ENCODE data around the gene SH3BP5.
A peak's percentile ranks its signal among the peaks of the same experiment; 100 is the strongest.

SH3BP5 gene

DNA sequence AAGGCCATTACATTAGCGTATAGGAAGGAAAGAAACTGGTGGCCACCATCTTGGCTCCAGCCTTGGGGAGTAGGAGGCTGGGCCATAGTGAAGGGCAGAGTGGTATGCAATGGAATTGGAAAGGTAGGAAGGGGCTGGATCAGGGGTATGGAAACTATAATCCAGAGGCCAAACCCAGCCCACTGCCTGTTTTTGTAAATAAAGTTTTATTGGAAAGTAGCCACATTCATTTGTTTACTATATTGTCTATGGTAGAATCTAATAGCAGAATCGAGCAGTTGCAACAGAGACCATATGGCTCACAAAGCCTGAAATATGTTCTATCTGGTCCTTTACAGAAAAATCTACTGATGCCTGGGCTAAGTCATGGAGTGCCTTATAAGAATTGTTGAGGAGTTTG lies 14.1 kb upstream of the SH3BP5 start:
- no peak for DNase-seq

DNA sequence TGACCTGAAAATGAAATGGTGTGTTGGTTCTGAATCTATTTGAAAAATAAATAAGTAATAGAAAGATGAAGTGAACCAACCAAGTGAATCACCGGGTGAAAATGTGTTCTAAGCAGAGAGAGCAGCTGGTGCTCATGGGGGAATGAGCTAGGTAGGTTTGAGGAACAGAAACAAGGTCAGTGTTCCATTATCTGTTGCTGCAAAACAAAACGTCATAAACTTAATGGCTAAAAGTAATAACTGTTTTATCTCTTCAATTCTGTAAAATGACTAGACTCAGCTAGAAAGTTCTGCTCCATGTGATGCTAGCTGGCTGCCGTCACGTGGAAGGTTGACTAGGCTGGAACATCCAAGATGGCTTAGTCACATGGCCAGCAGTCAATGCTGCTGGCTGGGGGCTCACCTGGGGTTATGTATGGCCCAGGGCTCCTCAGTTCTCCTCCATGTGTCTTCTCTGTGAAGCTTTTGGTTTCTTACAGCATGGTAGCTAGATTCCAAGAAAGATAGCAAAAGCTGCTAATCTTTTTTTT lies 13.3 kb upstream of the SH3BP5 start:
- DNase-seq: no peak

GRCh38 chr3:15345066-15345607 lies 12.8 kb upstream of the SH3BP5 start:
- DNase-seq: peak; percentile 28

GRCh38 chr3:15342945-15343344 lies 10.6 kb upstream of the SH3BP5 start:
- no peak for DNase-seq

DNA sequence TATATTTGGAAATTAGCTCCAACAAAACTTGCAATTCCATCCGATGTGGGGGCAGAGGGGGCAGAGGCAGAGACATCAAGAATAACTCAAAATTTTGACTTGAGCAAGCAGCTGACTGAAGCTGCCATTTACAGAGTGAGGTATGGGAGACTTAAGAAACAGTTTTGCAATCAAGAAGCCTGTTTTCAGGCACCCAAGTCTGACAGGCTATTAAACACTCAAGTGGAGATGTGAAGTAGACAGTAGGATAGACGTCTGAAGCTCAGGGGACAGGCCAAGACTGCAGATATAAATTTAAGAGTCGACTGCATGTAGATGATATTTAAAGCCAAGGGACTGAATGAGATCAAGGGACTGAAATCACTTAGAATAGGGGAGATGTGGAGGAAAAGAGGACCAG lies 9.9 kb upstream of the SH3BP5 start:
- DNase-seq: no peak

DNA sequence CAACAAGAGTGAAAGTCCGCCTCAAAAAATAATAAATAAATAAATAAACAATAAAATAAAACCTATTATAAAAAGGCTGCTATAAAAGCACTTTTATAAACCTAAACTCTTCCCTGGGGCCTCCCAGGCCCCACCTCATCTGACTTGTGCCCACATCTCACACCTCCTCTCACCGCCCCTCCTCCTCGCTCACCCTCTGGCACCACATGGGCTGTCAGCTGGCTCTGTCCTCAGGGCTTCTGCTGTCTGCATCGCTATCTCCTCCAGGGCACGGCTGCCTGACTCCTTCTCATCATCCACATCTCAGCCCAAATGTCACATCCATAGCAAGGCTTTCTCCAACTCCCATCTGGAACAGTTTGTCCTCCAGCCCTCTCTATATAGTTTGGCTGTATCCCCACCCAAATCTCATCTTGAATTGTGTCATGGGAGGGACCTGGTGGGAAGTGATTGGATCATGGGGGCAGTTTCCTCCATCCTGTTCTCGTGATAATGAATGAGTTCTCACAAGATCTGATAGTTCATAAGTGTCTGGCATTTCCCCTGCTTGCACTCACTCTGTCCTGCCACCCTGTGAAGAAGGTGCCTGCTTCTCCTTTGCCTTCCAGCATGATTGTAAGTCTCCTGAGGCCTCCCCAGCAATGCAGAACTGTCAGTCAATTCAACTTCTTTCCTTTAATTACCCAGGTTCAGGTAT lies 8.8 kb upstream of the SH3BP5 start:
- DNase-seq: no peak

DNA sequence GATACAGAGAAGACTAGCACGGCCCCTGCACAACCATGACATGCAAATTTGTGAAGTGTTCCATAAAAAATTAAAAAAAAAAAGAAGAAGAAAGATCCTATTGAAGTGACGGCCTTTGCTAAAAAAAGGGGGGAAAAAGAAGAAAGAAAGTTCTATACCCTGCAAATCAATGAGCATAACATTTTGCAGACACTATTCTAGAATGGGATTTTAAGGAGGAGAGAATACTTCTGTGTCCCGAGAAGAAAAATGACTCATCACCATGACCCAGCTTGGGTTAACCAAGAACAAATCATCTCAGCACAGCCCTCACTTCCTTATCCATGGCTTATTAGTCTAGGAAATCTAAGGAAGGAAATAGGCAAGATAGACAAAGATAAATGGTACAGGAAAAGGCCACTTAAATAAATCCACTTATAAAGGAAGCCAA lies 7.4 kb upstream of the SH3BP5 start:
- DNase-seq: no peak

GRCh38 chr3:15339001-15339400 lies 6.6 kb upstream of the SH3BP5 start:
- no peak for DNase-seq

- DNase-seq: no peak
Measured at GRCh38 chr3:15337963-15338362, 5.6 kb upstream of the SH3BP5 start.

DNA sequence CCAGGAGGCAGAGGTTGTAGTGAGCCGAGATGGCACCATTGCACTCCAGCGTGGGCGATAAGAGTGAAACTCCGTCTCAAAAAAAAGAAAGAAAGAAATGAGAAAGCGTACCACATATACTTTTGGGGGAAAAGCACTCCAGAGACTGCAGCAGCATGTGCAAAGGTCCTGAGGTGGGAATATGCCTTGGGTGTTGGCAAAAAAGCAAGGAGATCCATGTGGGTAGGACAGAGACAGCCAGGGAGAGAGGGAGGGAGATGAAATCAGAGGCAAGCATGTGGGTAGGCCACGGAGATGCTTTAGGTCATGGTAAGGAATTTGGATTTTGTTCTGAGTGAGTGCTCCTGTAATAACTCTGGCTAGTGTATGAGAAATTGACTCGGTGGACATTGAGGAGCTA lies 3.7 kb upstream of the SH3BP5 start:
- no peak for DNase-seq

- no peak for DNase-seq
Measured at GRCh38 chr3:15333956-15334263, 1.5 kb upstream of the SH3BP5 start.

DNA sequence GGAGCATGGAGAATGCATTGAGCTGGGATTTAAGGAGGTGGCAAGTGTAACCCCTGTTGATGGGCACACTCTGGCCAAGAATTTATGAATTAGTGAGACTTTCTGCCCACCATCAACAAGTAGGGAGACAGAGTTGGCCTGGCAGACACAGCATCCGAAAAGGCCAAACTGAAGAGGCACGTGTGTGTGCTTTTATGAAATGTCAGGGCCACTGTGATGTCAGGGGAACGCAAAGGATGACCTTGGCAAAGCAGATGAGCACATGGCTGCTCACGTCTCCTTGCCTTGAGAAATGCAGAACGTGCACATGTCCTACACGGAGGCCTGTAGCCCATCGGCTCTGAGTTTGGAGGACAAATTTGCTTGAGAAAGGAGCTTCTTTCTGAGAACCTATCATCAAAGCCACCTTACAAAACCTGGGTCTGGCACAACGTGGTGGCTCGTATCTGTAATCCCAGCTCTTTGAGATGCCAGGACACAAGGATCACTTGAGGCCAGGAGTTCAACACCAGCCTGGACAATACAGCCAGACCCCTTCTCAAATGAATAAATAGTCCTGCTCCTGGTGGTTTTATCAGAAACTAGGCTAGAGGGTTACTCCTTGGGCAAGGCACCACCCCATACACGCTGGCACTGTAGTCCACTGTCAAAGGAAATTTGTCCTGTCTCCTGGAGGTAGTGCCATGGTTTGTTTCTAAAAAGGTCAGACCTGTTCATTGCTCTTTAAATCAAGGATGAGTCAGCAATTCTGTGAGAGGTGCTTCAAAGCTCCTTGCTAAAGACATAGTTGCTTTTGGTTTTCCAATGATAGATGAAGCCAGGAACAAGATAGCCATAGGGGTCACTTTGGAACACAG lies 941 bp upstream of the SH3BP5 start:
- DNase-seq: no peak

- DNase-seq: no peak
Measured at GRCh38 chr3:15331606-15332404, 581 bp downstream of the SH3BP5 start.

DNA sequence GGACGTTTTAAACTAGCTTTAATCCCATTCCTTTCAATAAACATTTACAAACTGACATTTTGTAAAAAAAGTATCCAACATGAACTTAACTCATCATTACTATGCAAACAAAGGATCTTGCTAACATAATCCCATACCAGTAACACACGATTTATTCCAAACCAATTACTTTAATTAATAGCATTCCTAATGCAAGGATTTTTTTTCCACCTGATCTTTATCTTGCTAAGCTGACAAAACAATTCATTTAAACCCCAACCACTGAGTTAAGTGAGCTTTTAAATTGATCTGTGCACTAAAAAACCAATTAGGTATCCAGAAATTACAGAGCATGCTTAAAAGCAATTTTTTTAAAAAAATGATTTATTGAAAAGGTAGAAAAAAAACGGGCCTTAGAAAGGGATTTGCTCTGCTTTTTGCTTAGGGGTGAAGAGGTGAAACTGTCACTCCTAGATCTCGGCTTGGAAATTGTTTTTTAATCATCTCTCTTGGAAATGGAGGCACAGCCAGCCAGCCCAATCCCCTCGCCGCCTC lies 1.2 kb downstream of the SH3BP5 start:
- no peak for DNase-seq

DNA sequence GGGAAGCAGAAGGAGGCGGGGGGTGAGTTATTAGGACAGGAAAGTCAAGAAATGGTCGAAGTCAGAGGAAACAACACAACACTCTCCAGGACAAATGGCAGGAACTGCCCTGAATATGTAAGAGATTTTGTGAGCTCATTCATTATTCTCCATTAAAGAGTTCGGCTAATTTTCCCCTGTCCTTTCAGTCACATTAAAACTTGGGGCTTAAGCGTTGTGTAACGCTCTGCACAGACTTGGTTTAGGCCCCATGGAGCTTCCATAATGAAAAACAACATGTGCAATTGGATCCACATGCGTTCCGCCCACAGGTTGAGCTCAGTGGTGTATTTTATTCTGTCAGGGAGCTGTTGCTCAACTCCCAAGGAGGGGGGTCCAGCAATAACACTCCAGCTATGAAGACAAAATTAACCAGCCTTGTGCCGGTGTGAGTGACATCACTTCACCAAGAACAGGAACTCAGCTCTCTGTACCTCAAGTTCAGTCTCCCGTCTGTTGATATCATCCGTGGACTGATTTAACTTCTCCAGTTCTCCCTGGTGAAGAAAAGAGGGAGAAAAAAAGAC lies 2.3 kb downstream of the SH3BP5 start:
- DNase-seq: no peak

GRCh38 chr3:15329046-15330005 lies 3.1 kb downstream of the SH3BP5 start:
- DNase-seq: no peak

GRCh38 chr3:15327941-15328340 lies 4.4 kb downstream of the SH3BP5 start:
- DNase-seq: peak; percentile 25

DNA sequence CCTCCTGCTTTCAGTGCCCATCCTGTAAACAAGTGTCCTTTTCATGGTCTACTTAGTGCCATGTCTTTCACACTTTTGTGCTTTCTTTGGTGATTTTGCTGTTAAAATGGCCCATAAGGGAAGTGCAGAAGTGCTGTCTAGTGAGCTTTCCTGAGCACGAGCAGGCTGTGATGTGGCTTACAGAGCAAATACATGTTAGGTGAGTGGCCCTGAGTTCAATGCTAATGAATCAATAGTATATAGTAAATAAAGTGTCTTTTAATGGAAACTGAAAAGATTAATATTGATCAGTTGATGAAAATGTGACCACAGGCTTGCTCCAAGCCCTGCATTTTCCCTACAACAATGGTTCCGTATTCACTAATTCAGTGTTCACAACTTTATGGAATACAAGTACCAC lies 5.7 kb downstream of the SH3BP5 start:
- no peak for DNase-seq

DNA sequence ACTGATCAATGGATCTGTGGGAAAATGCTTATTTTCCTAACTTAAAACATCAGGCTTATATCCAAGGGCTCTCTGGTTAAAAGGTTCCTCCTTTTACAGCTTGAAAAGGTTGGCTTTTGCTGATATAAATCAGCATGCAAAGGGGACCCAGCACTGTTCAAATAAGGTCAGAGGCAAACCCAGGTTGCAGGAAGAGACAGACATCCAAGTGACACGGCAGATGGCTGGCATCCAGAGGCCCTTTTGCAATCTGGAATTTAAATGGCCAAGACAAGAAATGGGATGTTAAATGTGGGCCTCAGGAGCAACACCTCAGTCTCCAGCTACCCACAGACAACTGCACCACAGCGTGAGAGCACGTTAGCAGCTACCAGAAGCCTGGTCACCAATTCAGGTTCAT lies 6.3 kb downstream of the SH3BP5 start:
- no peak for DNase-seq

GRCh38 chr3:15325228-15325627 lies 7.2 kb downstream of the SH3BP5 start:
- DNase-seq: no peak

GRCh38 chr3:15324379-15324808 lies 8.0 kb downstream of the SH3BP5 start:
- DNase-seq: no peak

Measured in NCI-H748 treated with DMSO at 0.1 percent for 48 hours (cell line).